HEK293T (cell line): ENCODE measurements around the gene SHMT2.

Source experiments
- FOXA1 ChIP-seq: fragments of 450-650 bp; IDR thresholded peaks from 2 replicates; pipeline ENCODE4 v1.6.1; 2016; ENCODE audit warnings: mild to moderate bottlenecking
- FOXK2 ChIP-seq: fragments of 450-650 bp; IDR thresholded peaks from 2 replicates; pipeline ENCODE4 v1.6.1; 2016; ENCODE audit warnings: mild to moderate bottlenecking
- FOXM1 ChIP-seq: fragments of 450-650 bp; IDR thresholded peaks from 2 replicates; pipeline ENCODE4 v1.6.1; 2017; ENCODE audit warnings: mild to moderate bottlenecking, borderline replicate concordance
- TARDBP ChIP-seq: fragments of 450-650 bp; IDR thresholded peaks from 2 replicates; pipeline ENCODE4 v1.6.1; 2016

DNA sequence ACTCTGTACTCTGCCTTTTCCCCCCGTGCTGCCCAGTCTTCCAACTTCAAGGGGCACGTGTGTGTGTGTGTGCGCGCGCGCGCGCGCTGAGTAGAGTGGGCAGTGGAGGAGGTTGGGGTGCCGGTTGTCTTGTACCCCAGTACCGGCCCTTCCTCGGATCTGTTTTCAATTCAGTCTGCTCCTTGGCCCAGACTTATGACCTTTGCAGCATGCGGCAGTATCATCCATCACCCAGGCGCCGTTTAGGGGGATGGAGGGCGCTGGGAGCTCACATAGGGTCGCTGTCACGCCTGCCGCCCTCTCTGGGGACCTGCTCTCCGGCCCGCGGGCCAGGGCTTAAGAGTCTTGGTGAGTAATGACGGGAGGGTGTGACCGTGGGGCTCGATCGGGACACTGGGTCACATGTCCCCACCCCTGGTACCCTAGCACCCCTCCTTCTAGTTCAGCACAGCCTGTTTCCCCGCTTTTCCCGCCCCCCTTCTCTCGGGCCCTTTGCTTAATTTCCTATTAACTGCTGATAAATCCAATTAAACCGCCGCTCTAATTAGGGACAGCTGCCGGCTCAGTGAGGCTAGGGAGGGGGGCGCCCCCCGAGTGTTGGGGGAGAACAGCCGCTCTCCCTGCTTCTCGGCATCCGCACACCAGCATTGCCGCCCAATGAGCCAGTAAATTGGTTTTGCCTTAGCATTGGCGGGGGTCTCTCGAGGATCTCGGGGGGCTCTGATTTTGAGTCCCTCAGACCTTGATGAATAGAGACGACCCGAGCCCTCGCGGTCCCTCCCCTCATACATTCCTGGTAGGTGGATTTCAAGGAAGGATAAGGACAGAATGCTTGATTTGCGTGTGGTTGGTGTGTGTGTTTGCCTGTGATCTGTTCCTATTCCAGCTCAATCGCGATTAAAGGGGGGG lies 12.1 kb downstream of the SHMT2 start:
- TF ChIP-seq FOXM1 = no peak
- no peak for TF ChIP-seq FOXA1
- no peak for TF ChIP-seq TARDBP
- no peak for TF ChIP-seq FOXK2
